ENCODE measurements around the gene LDB1.

DNA sequence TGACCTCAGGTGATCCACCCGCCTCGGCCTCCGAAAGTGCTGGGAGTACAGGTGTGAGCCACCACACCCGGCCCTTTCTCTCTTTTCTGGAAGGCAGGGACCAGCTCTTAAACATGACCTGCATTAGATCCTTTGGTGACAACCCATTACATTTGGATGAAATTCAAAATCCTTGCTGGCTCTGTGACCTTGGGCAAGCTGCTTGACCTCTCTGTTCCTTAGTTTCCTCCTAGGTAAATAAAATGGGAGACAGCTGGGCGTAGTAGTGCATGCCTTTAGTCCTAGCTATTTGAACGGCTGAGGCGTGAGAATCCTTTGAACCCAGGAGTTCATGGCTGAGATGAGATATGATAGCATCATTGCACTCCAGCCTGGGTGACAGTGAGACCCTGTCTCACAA lies 23.7 kb downstream of the LDB1 start:
- TF ChIP-seq, protein P1, sequence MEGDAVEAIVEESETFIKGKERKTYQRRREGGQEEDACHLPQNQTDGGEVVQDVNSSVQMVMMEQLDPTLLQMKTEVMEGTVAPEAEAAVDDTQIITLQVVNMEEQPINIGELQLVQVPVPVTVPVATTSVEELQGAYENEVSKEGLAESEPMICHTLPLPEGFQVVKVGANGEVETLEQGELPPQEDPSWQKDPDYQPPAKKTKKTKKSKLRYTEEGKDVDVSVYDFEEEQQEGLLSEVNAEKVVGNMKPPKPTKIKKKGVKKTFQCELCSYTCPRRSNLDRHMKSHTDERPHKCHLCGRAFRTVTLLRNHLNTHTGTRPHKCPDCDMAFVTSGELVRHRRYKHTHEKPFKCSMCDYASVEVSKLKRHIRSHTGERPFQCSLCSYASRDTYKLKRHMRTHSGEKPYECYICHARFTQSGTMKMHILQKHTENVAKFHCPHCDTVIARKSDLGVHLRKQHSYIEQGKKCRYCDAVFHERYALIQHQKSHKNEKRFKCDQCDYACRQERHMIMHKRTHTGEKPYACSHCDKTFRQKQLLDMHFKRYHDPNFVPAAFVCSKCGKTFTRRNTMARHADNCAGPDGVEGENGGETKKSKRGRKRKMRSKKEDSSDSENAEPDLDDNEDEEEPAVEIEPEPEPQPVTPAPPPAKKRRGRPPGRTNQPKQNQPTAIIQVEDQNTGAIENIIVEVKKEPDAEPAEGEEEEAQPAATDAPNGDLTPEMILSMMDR (IDR thresholded peaks at IDR 0.05), result no peak
- TF ChIP-seq ZFX (IDR thresholded peaks at IDR 0.05; ENCODE audit: borderline replicate concordance), result no peak

Measured in 22Rv1 (cell line).